Measurements from ENCODE around the gene UNC93B1.

Gene UNC93B1

DNA sequence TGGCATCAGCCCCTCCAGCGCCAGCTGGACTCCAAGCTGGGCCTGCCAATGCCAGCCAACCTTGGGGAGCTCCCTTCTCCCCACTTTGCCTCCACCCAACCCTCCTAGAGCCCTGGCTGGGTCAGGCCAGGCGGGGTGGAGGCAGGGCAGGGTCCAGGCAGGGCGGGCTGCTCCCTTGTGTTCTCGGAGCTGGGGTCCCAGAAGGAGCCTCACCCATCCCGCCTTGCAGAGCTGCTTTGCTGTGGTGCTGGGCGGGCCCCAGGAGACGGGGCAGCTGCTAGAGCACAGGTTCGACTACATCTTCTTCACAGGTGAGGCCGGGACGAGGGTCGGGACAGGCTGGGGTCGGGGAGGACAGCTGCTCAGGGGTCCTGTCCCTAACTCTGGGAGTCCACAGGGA is 15.6 kb upstream of the UNC93B1 start:
- TF ChIP-seq, protein P1, sequence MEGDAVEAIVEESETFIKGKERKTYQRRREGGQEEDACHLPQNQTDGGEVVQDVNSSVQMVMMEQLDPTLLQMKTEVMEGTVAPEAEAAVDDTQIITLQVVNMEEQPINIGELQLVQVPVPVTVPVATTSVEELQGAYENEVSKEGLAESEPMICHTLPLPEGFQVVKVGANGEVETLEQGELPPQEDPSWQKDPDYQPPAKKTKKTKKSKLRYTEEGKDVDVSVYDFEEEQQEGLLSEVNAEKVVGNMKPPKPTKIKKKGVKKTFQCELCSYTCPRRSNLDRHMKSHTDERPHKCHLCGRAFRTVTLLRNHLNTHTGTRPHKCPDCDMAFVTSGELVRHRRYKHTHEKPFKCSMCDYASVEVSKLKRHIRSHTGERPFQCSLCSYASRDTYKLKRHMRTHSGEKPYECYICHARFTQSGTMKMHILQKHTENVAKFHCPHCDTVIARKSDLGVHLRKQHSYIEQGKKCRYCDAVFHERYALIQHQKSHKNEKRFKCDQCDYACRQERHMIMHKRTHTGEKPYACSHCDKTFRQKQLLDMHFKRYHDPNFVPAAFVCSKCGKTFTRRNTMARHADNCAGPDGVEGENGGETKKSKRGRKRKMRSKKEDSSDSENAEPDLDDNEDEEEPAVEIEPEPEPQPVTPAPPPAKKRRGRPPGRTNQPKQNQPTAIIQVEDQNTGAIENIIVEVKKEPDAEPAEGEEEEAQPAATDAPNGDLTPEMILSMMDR (IDR thresholded peaks at IDR 0.05; ENCODE audit: insufficient read depth, low read depth, low read length, missing control alignments) = no peak
- no peak overlapping the region for H3K4me3 ChIP-seq (ENCODE audit: low read length)
- no peak for DNase-seq (ENCODE audit: low read depth)

DNA sequence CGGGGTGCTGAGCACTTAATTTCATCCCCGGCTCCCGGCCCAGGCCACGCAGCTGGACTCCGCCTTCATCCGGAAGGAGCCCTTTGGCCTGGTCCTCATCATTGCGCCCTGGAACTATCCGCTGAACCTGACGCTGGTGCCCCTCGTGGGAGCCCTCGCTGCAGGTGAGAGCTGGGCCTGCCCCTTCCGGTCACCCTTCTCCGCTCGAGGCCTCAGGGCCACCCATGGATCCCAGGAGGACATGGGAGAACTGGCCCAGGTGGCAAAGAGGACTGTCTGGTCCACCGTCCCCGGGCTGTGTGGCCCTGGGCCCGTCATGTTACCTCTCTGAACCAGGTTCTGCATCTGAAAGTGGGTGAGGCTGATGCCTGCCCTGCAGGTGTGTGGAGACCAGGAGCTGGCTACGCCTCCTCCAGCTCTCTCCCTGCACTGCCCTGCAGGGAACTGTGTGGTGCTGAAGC is 14.9 kb upstream of the UNC93B1 start:
- TF ChIP-seq, protein P1 (IDR thresholded peaks at IDR 0.05; ENCODE audit: insufficient read depth, low read depth, low read length, missing control alignments) = no peak
- H3K4me3 ChIP-seq (ENCODE audit: low read length) = no peak overlapping the region
- no peak for DNase-seq (ENCODE audit: low read depth)

DNA sequence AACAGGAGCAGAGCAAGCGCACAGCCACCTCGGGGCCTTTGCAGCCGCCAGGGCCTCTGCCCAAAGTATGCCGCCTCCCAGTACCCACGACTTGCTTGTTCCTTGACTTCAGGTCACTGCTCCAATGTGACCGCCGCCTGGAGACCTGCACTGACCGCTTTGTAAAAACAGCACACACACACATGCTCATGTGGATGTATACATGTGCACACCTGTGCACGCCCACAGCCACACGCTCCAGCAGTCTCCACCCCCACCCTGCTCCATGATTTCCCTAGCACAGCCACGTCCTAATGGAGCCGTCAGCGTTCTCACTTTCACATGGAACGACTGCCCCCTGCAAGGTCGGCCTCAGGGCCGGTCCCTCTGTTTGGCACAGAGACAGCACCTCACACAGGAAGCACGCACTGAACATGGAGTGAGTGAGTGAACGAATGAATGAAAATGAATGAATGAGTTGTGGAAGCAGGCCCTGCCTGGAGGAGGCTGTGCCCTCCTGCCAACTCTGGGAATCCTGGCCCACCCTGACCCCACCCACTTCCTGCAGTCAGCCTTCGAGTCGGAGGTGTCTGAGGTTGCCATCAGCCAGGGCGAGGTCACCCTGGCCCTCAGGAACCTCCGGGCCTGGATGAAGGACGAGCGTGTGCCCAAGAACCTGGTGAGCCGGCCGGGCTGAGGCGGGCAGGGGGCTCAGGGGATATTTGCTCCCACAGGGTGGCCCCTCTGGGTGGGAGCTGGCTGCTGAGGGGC is 14.3 kb upstream of the UNC93B1 start:
- TF ChIP-seq, protein P1 (IDR thresholded peaks at IDR 0.05; ENCODE audit: insufficient read depth, low read depth, low read length, missing control alignments) = no peak
- no peak for DNase-seq (ENCODE audit: low read depth)

DNA sequence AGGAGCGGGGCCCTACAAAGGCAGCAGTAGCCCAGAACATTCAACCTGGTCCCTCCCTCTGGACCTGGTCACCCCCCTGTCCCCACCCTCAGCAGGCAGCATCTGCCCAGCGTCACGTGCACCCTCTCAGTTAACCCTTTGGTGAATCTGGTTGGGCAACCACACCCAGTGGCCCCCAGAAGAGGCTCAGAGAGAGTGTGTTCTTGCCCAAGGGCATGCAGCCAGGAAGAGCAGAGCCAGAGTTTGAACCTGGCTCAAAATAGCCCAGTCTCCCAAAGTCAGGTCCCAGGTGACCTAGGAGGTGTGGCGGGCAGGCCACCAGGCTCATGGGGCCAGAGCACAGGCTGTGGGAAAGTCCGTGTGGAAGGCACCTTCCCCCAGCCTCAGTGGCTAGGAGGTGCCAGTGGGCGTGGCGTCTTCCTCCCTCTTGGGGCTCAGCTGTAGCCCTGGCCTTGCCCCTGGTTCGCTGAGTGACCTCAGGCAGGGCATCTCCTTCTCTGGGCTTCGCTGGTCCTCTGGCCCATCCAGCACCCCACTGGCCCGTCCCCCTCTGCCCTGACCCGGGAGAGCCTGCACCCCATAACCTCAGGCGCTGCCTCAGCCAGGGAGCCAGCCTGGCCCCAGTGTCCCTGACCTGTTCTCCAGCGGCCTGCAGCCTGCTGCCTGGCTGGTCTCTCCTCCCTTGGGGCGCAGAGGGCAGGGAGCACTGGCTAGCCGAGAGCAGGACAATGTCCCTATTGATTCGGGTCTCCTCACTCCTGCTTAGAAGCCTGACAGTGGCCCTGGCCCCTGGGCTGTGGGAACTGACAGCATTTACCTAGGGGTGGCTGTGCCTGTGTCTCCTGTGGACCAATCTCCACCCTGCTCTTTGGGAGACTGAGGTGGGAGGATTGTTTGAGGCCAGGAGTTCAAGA is 13.3 kb upstream of the UNC93B1 start:
- H3K4me3 ChIP-seq (ENCODE audit: low read length) = no peak overlapping the region
- no peak for DNase-seq (ENCODE audit: low read depth)
- TF ChIP-seq, protein P1 (IDR thresholded peaks at IDR 0.05; ENCODE audit: insufficient read depth, low read depth, low read length, missing control alignments) = no peak

More for the DNA sequence above, 14.3 kb upstream of the UNC93B1 start:
- H3K4me3 ChIP-seq (ENCODE audit: low read length) = no peak overlapping the region

DNA sequence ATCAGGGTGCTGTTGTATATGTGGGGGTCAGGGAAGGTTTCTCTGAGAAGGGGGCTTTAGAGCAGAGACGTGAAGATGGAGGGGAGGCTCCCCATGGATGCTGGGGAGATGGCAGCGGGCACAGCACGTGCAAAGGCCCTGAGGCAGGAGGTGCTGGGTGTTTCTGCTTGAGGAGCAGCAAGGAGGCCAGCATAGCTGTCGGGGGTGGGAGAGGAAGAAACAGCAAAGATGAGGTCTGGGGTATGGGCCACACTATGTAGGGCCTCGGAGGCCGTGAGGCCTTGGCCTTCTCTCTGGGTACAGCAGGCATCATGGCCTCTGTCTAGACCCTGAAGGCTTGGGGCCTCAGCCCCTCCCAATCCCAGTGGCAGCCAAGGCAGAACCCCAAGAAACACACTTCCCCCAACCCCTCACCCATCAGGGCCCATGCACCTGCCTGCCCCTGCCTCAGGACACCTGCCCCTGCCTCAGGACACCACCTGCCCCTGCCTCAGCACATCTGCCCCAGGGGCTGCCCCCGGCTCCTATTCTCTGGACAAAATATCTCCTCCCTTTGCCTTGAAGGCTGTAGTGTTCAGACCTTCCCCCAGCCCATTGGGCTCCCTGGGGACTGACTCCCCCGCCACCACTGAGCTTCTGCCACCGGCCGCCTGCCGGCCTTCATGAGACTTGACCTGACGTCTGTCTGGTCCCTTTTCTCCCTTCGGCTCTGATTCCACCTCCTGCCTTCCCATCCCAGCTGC is 12.4 kb upstream of the UNC93B1 start:
- H3K4me3 ChIP-seq (ENCODE audit: low read length) = no peak overlapping the region
- no peak for DNase-seq (ENCODE audit: low read depth)
- TF ChIP-seq, protein P1 (IDR thresholded peaks at IDR 0.05; ENCODE audit: insufficient read depth, low read depth, low read length, missing control alignments) = no peak

DNA sequence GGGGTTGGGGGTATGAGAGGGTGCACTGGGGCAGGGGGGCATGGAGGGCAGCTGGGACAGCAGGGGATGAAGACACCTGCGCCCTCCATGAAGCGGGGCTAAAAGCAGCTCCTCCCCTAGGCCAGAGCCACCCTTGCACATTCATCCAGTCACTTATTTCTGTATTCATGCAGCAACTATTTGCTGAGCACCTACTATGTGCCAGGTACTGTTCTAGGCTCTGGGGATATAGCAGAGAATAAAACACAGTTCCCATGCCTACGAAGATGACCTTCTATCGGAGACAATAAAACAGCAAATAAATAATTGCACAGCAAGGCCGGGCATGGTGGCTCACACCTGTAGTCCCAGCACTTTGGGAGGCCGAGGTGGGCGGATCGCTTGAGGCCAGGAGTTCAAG is 11.6 kb upstream of the UNC93B1 start:
- no peak for DNase-seq (ENCODE audit: low read depth)
- H3K4me3 ChIP-seq (ENCODE audit: low read length) = no peak overlapping the region
- TF ChIP-seq, protein P1 (IDR thresholded peaks at IDR 0.05; ENCODE audit: insufficient read depth, low read depth, low read length, missing control alignments) = no peak

Measured in epithelial cell of esophagus (primary cell).